ENCODE data around the gene KHK.
A peak's percentile ranks its signal among the peaks of the same experiment; 100 is the strongest.

The KHK gene

DNA sequence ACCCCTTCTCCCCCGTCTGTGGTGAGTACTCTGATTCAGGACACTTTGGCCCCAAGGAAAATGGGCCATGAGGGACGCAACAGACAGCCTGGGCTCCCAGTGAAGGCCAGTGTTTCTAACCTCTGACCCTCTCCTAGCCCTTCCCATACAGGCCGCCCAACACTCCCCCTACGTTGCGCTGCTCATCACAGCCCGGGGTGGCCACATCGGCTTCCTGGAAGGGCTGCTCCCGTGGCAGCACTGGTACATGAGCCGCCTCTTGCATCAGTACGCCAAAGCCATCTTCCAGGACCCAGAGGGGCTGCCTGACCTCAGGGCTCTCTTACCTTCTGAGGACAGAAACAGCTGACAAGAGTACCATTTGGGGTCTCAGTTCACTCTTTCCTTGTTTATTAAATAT is 43.8 kb downstream of the KHK start:
- no peak for DNase-seq

GRCh38 chr2:27131429-27131828 is 44.9 kb downstream of the KHK start:
- no peak for DNase-seq

GRCh38 chr2:27133195-27133875 is 46.8 kb downstream of the KHK start:
- no peak for DNase-seq

DNA sequence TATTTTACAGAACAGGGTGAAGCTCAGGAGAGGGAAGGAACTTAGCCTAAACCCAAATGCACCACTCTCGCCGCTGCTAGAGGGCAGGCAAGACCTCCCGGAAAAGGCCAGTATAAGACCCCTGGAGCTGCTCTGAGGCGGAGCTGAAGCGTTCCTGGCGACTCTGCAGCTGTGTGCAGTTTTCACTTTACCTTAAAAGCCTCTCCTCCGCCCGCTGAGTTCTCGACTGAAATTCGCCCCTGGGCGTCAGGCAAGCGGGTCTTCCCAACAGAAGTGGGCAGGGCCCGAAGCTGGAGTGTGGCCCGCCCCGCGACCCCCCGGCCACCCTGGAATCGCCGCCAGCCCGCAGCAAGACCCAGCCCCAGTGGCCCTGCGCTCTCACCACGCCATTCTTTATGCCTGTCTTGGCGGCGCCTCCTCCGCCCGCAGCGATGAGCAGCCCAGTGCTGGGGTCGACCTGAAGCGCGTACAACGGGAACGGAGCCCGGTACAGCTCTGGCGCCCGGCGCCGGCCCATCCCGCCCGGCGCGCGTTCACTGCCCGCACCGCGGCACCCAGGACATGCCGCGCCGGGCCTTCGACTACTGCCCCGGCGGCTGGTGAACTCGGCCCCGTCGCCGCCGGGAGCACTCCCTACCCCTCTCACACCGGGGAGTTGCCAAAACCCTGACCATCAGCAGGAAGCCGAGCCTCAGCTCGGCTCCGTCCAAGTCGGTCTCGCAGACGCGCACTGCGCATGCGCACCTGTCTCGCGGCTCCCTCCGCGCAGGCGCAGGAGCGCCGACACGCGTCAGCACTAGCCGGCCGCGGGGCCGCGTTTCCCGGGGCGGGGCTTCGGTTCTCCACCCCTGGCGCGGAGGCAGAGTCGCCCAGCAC is 47.6 kb downstream of the KHK start, which contains the start of gene PREB:
Gene PREB (minus strand): TSS at position 732 of the 876 bp plus-strand sequence. CDS start 215 bp downstream, at position 517.
- peak; percentile 95 for DNase-seq

DNA sequence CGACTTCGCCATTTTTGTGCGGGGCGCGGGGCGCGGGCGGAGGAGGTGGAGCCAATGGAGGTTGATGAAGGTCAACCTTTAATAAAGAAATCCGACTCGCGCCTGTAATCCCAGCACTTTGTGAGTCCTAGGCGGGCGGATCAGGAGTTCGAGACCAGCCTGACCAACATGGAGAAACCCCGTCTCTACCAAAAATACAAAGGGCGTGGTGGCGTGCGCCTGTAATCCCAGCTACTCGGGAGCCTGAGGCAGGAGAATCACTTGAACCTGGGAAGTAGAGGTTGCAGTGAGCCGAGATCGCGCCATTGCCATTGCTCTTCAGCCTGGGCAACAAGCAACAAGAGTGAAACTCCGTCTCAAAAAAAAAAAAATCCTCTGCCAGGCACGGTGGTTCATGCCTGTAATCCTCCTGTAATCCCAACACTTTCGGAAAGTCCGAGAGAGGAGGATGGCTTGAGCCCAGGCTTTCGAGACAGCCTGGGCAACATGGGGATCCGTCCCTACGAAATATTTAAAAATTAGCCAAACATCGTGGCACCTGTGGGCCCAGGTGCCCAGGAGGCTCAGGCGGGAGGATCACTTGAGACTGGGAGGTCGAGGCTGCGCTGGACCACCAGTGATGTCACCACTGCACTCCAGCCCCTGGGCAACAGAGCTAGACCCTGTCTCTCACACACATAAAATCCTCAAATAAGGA is 48.4 kb downstream of the KHK start:
- DNase-seq, result no peak

GRCh38 chr2:27135478-27135955 is 48.9 kb downstream of the KHK start:
- DNase-seq, result no peak

GRCh38 chr2:27136751-27137150 is 50.2 kb downstream of the KHK start:
- no peak for DNase-seq

GRCh38 chr2:27137322-27137935 is 50.9 kb downstream of the KHK start:
- DNase-seq, result no peak

GRCh38 chr2:27138111-27138510 is 51.5 kb downstream of the KHK start:
- DNase-seq, result no peak

DNA sequence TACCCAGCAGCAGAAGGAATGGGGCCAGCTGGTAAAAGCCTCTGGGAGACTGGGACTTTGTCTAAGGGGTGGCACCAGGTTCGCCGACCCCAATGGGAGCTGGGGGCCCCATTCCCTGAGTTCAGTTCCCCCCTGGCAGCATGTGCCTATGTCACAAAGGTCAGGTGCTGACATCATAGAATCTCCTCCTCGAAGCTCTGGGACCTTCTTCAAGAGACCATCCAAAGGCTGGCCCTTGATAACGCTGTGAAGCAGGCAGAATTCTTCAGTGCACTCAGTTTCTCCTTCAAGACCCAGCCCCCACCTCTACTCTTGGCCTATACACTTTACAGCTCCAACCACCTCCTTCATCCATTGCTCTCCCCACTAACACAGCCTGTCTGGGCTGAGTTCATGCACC is 52.7 kb downstream of the KHK start, which contains the start of gene PRR30:
Gene PRR30 (minus strand): TSS at position 101 of the 400 bp plus-strand sequence. CDS start 1,081 bp downstream, outside the sequence.
- DNase-seq, result no peak

- no peak for DNase-seq
Observed at GRCh38 chr2:27143285-27143684, 56.7 kb downstream of the KHK start.

- DNase-seq, result no peak
Observed at GRCh38 chr2:27145682-27146081, 59.1 kb downstream of the KHK start.

DNA sequence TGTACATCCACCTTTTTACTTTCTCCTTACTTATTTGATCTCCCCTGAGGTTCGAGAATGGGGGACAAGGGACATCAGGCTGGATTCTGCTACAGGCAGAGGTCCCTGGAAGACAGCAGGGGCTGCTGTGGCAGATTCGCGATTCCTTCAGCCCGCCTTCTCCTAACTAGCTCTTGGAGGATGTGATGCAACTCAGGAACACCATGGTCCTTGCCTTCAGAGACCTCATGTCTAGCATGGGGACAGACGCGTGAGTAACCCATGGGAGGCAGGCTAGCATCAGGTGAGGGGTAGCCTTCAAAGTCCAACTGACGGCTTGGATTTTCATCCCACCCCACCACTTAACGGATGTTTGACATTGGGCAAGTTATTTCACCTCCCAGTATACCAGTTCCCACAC is 61.4 kb downstream of the KHK start:
- DNase-seq, result no peak

DNA sequence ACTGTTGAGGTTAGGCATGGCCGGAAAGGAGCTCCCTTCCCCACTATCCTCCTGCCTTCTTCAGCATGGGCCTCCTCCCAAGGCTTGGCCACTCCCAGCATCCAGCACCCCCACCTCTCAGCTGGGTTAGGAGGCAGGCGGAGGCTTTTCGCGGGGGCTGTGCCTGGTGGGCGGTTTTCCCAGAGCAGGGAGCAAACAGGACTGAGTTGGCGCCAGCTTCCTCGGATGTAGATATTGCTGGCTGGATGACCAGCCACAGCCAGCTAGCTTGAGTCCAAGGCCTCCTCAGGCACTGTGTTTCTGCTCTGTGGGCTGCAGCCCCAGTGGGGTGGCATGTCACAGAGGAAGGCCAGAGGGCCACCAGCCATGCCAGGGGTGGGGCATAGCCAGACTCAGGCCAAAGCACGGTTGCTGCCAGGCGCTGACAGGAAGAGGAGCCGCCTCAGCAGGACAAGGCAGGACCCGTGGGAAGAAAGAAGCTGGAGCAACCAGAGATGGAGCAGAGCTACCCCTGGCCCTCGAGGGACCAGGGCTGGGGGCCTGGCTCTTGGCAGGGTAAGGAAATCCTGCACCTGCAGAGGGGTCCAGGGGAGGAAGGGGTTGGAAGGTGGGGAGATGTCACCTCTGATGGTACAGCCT is 62.3 kb downstream of the KHK start, which contains the start of gene TCF23:
Gene TCF23 (plus strand): TSS at position 204 of the 639 bp plus-strand sequence. CDS start 130 bp downstream, at position 334.
- DNase-seq, result no peak

DNA sequence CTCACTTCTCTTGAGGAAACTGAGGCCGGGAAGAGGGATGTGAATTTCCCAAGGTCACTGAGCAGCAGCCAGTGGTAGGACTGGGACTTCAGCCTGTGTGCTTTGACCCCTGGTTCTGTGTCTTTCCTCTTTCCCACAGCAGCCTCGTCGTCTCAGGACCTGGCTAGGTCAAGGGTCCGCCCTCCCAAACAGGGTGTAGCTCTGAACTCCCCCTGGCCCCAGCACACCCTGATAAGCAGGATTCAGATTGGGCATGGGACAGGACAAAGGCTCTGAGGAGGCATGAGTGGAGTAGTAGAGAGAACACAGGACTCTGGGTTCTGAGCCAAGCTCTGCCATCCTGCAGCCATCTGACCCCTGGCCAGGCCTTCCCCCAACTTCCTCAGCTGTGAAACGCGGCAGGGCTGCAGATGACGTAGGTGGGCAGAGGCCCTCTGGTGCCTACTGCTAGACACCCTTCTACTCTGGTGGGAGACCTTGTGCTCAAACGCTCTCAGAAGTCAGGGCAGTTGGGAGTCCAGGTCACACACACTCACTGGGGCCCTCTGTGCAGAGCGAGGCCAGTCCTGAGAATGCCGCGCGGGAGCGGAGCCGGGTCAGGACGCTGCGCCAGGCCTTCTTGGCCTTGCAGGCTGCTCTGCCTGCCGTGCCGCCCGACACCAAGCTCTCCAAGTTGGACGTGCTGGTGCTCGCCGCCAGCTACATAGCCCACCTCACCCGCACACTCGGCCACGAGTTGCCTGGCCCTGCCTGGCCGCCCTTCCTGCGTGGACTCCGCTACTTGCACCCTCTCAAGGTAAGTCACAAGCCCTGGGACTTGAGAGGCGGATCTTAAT is 63.2 kb downstream of the KHK start:
- DNase-seq, result no peak
